GM06990 (cell line): Measurements from ENCODE around the gene CBLN3.

Experiments used
- DNase-seq: peaks from one replicate; pipeline ENCODE4 v3.0.0-alpha.2; 2011; ENCODE audit not compliant: insufficient read length; ENCODE audit errors: extremely low read depth
- H3K27me3 ChIP-seq: replicated peaks from 2 replicates; pipeline ENCODE4 v1.6.0; 2011; ENCODE audit warnings: low read length; ENCODE audit not compliant: control insufficient read depth, insufficient read depth
- H3K36me3 ChIP-seq: 2 replicates; pipeline ENCODE4 v1.5.1; 2011; ENCODE audit warnings: low read length; ENCODE audit not compliant: control insufficient read depth, insufficient read depth
- H3K4me3 ChIP-seq: replicated peaks from 2 replicates; pipeline ENCODE4 v1.5.1; 2011; ENCODE audit warnings: low read depth, mild to moderate bottlenecking, control low read depth, low read length
- TF ChIP-seq, protein P1 (sequence below): IDR thresholded peaks from 2 replicates; pipeline ENCODE4 v1.5.1; 2011; ENCODE audit warnings: low read length, control low read depth, mild to moderate bottlenecking, inconsistent platforms; ENCODE audit not compliant: insufficient read depth, poor library complexity, severe bottlenecking

Gene CBLN3

DNA sequence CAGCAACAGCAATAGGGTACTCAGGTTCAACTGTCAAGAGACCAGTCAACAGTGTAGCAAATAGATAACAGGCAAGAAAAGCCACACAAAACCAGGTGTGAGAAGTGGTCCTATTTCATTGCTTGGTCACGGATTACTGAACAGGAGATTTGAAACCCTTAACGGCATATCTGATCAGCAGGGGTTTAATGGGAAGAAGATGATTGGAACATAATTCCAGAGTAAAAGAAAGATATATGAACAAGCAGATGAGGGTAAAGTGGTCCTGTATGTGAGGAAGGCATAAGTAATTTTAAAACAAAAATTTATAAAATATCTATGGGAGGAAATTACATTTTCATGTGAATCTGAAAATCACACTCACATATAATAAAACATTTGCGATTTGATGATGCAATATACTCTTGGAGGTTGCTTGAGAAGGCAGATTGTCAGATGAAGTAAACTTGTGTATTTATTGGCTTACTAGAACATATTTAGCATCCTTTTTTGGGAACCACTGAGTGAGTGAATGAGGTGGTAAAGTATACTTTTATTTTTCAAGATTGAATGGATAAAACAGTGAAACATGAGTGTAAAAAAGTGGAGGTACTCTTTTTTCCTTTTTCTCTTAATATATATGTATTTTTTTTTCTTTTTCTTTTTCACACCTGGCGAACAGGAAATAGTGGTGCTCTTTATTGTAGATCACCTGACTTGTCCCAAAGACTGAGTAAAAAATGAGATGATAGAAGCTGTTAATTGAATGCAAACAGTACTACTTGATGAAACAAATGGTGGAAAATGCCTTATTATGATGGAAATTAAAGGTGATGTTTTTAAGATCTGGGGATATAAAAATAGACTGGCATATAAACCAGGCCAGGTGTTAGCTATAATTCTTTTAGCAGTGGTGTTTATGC is 34.7 kb upstream of the CBLN3 start:
- TF ChIP-seq, protein P1, sequence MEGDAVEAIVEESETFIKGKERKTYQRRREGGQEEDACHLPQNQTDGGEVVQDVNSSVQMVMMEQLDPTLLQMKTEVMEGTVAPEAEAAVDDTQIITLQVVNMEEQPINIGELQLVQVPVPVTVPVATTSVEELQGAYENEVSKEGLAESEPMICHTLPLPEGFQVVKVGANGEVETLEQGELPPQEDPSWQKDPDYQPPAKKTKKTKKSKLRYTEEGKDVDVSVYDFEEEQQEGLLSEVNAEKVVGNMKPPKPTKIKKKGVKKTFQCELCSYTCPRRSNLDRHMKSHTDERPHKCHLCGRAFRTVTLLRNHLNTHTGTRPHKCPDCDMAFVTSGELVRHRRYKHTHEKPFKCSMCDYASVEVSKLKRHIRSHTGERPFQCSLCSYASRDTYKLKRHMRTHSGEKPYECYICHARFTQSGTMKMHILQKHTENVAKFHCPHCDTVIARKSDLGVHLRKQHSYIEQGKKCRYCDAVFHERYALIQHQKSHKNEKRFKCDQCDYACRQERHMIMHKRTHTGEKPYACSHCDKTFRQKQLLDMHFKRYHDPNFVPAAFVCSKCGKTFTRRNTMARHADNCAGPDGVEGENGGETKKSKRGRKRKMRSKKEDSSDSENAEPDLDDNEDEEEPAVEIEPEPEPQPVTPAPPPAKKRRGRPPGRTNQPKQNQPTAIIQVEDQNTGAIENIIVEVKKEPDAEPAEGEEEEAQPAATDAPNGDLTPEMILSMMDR = no peak
- Histone ChIP-seq H3K36me3 (no peaks in the 10 kb centered on the region), H3K27me3 (no peaks in the 10 kb centered on the region), H3K4me3 (no peak overlapping the region)
- no peak for DNase-seq

DNA sequence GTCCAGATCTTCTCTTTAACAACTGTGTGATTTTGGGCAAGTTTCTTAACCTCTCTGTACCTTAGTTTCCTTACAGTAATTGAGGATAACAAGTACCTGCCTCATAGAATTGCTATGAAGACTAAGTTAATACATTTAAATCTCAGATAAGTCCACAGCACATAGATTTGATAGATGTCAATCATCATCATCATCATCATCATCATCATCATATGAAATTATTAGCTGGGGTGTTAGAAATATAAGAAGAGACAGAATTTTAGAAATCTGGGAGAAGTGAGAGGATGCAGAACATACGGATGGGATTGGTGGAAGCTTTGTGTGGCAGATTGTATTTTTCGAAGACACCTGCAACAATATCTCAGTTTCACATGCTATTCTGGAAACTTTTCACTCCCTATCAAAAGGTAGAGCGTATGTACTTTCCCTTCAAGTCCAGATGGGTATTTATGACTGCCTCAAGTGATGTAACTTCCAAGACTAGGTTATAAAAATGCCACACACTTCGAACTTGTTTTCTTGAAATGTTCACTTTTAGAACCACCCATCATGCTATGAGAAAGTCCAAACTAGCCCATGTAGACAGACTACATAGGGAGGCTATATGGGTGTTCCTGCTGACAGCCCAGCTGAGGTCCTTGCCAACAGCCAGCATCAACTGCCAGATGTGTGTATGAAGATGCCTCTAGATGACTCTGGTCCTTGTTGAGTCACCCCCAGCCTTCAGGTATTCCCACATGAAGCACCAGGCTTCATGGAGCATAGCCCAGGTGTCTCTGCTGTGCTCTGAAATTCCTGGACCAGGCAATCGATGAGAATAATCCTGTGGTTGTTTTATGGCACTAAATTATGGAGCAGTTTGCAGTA is 33.8 kb upstream of the CBLN3 start:
- no peaks in the 10 kb centered on the region for H3K27me3 ChIP-seq
- no peak for DNase-seq
- H3K4me3 ChIP-seq = no peak overlapping the region
- H3K36me3 ChIP-seq = no peaks in the 10 kb centered on the region
- TF ChIP-seq, protein P1 = no peak

DNA sequence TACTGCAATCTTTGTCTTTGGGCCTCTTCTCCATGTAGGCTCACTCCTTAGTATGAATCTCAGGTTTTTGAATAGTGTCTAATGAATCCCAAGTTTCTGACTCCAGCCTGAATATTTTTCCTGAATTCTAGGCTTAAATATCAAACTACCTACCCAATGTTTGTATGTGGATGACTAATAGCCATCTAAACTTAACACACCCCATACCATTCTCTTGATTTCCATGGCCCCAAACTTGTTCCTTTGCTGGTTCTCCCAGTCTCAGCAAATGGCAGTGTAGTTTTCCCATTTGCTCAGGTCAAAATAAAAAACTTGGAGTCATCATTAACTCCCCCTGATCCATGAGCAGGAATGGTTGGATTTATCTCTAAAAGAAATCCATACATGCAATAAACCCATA is 31.9 kb upstream of the CBLN3 start:
- Histone ChIP-seq H3K27me3 (no peaks in the 10 kb centered on the region), H3K4me3 (no peak overlapping the region), H3K36me3 (no peaks in the 10 kb centered on the region)
- no peak for DNase-seq
- TF ChIP-seq, protein P1 = no peak

DNA sequence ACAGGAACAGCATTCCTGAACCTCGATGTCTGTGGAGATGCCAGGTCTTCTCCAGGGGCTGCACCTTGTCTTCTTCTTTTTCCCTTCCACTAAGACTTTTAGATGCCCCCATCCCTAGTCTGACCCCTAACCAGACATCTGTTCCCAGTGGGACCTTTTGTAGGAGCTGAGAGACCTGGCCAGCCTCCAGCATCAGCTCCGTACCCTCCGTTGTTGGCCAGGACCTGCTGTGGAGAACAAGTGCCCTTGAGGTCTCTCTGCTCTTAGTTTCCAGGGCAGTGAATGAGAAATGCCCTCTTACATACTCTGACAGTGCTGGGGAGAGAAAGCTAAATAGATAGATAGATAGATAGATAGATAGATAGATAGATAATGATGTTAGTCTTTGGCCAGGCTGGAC is 29.9 kb upstream of the CBLN3 start:
- TF ChIP-seq, protein P1 = no peak
- no peak for DNase-seq

DNA sequence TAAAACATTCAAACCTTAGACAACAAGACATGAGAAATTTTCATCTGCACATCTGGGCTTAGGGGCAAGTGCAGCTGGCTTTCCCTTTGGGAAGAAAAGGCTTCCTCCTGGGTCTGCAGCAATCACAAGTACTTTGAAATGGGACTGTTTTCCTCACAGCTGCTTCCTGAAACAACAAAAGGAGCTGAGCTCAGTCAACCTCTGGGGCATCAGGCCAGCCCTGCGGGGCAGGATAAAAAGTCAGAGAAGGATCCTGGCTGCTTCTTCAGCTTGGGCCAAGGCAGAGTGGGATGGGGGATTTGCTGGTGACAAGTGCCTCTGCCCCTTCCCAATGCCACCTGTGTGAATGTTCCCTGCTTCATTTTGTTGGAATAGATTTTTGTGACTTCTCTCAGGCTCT is 29.3 kb upstream of the CBLN3 start:
- Histone ChIP-seq H3K27me3 (no peaks in the 10 kb centered on the region), H3K36me3 (no peaks in the 10 kb centered on the region), H3K4me3 (no peak overlapping the region)
- TF ChIP-seq, protein P1 = no peak
- DNase-seq = no peak

More for the DNA sequence above, 29.9 kb upstream of the CBLN3 start:
- Histone ChIP-seq H3K27me3 (no peaks in the 10 kb centered on the region), H3K36me3 (no peaks in the 10 kb centered on the region), H3K4me3 (no peak overlapping the region)
